SU-DHL-6 (cell line): ENCODE results near the gene ADK.

Experiments used
- H2AFZ ChIP-seq: fragments of 200-600 bp; sonication (generic); 2 replicates; pipeline ENCODE4 v1.6.1; 2014; ENCODE audit warnings: low read depth, mild to moderate bottlenecking, moderate library complexity, mixed read lengths, antibody characterized with exemption, low read length; ENCODE audit not compliant: severe bottlenecking
- H3F3A ChIP-seq: fragments of 200-600 bp; shearing (Covaris generic); 2 replicates; pipeline ENCODE4 v1.6.0; 2016; ENCODE audit warnings: antibody characterized with exemption, mild to moderate bottlenecking; ENCODE audit not compliant: insufficient read depth
- H3K27ac ChIP-seq: fragments of 200-600 bp; sonication (generic); 2 replicates; pipeline ENCODE4 v1.5.1; 2016; ENCODE audit warnings: low read depth, mild to moderate bottlenecking, low read length, moderate library complexity, mixed read lengths
- H3K27me3 ChIP-seq: fragments of 200-600 bp; sonication (generic), shearing (Covaris generic); 2 replicates; pipeline ENCODE4 v1.6.0; 2014; ENCODE audit warnings: mild to moderate bottlenecking, low read length
- H3K36me3 ChIP-seq: fragments of 200-600 bp; sonication (generic); 2 replicates; pipeline ENCODE4 v1.6.1; 2014; ENCODE audit warnings: mild to moderate bottlenecking, low read length, mixed read lengths
- H3K4me2 ChIP-seq: fragments of 300-600, 200-600 bp; shearing (Covaris generic), sonication (generic); 2 replicates; pipeline ENCODE4 v1.6.0; 2014; ENCODE audit warnings: low read length, low read depth, mild to moderate bottlenecking; ENCODE audit not compliant: poor library complexity, severe bottlenecking
- H3K4me3 ChIP-seq: fragments of 200-600 bp; sonication (generic); 2 replicates; pipeline ENCODE4 v1.5.1; 2014; ENCODE audit warnings: antibody characterized with exemption, low read length, mild to moderate bottlenecking, mixed read lengths; ENCODE audit not compliant: insufficient read depth, poor library complexity, severe bottlenecking
- H3K79me2 ChIP-seq: fragments of 200-600 bp; sonication (generic); 2 replicates; pipeline ENCODE4 v1.6.1; 2014; ENCODE audit warnings: mild to moderate bottlenecking, low read length, moderate library complexity; ENCODE audit not compliant: insufficient read depth
- H3K9ac ChIP-seq: fragments of 200-600 bp; sonication (generic); 2 replicates; pipeline ENCODE4 v1.7.0; 2014; ENCODE audit warnings: mild to moderate bottlenecking, low read length
- H3K9me2 ChIP-seq: fragments of 200-600 bp; sonication (generic); replicated peaks from 2 replicates; pipeline ENCODE4 v1.6.1; 2014; ENCODE audit warnings: low read length; ENCODE audit not compliant: insufficient read depth
- H3K9me3 ChIP-seq: fragments of 200-600 bp; sonication (generic); 2 replicates; pipeline ENCODE4 v1.6.1; 2014; ENCODE audit warnings: low read length, mixed read lengths; ENCODE audit not compliant: insufficient read depth
- H4K20me1 ChIP-seq: fragments of 200-600 bp; sonication (generic); 2 replicates; pipeline ENCODE4 v1.6.1; 2014; ENCODE audit warnings: low read depth, mild to moderate bottlenecking, antibody characterized with exemption, low read length, moderate library complexity, mixed read lengths
- EZH2phosphoT487 ChIP-seq: fragments of 200-600 bp; sonication (generic), shearing (Covaris generic); conservative IDR thresholded peaks from 2 replicates; pipeline ENCODE4 v1.6.1; 2018; ENCODE audit warnings: mild to moderate bottlenecking, antibody characterized with exemption, low read length, moderate library complexity, mixed read lengths
- TF ChIP-seq, protein P1 (sequence below): fragments of 200-600 bp; sonication (generic); IDR thresholded peaks from one replicate; pipeline ENCODE4 v1.5.1; 2017; ENCODE audit warnings: antibody characterized with exemption, mild to moderate bottlenecking, low read length, moderate library complexity; ENCODE audit not compliant: insufficient read depth, poor library complexity, severe bottlenecking

Gene ADK

DNA sequence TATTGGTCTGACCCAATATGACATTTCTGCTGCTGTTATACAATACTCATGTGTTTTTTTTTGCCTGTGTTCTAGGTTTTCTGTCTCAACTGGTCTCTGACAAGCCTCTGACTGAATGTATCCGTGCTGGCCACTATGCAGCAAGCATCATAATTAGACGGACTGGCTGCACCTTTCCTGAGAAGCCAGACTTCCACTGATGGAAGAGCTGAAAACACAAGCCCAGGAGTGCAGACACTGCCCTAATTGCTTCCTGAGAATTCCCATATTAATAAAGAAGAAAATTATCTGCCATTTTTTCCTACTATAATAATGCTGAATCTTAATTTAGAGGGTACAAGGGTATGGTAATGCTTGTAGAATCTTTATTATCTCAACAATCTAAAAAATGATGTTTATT is 557.2 kb downstream of the ADK start:
- Histone ChIP-seq H2AFZ (no peak overlapping the region), H3K79me2 (no peaks in the 10 kb centered on the region), H3K9ac (no peak overlapping the region), H4K20me1 (no peaks in the 10 kb centered on the region), H3K27ac (no peak overlapping the region), H3K9me3 (no peaks in the 10 kb centered on the region), H3K4me2 (no peak overlapping the region), H3F3A (no peaks in the 10 kb centered on the region; the same call in 1 of the 2 replicates), H3K9me2 (no peaks in the 10 kb centered on the region), H3K4me3 (no peak overlapping the region), H3K36me3 (peaks cover 4% of the 10 kb centered on the region; the same call in 1 of the 2 replicates), H3K27me3 (no peaks in the 10 kb centered on the region)
- no peak for TF ChIP-seq EZH2phosphoT487
- TF ChIP-seq, protein P1, sequence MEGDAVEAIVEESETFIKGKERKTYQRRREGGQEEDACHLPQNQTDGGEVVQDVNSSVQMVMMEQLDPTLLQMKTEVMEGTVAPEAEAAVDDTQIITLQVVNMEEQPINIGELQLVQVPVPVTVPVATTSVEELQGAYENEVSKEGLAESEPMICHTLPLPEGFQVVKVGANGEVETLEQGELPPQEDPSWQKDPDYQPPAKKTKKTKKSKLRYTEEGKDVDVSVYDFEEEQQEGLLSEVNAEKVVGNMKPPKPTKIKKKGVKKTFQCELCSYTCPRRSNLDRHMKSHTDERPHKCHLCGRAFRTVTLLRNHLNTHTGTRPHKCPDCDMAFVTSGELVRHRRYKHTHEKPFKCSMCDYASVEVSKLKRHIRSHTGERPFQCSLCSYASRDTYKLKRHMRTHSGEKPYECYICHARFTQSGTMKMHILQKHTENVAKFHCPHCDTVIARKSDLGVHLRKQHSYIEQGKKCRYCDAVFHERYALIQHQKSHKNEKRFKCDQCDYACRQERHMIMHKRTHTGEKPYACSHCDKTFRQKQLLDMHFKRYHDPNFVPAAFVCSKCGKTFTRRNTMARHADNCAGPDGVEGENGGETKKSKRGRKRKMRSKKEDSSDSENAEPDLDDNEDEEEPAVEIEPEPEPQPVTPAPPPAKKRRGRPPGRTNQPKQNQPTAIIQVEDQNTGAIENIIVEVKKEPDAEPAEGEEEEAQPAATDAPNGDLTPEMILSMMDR, result no peak

DNA sequence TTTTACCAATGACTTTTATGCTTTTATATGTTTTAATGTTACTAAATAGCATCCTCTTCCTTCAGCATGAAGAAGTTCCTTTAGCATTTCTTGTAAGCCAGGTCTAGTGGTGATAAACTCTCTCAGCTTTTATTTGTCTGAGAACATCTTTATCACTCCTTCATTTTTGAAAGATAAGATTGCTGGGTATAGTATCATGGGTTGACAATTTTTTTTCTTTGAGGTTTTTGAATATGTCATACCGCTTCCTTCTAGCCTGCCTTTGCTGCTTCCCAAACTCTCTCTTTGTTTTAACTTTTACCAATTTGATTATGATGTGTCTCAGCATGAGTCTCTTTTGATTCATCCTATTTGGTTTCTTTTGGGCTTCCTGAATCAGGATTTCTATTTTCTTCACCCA is 567.2 kb downstream of the ADK start:
- Histone ChIP-seq H3K9me3 (peaks cover 8% of the 10 kb centered on the region; the same call in 1 of the 2 replicates), H4K20me1 (no peaks in the 10 kb centered on the region), H3F3A (no peaks in the 10 kb centered on the region), H3K9ac (no peak overlapping the region), H3K27ac (no peak overlapping the region), H3K4me2 (no peak overlapping the region), H3K27me3 (no peaks in the 10 kb centered on the region), H3K36me3 (peaks cover 5% of the 10 kb centered on the region; the same call in 1 of the 2 replicates), H3K9me2 (no peaks in the 10 kb centered on the region), H3K4me3 (no peak overlapping the region), H2AFZ (no peak overlapping the region), H3K79me2 (no peaks in the 10 kb centered on the region)
- no peak for TF ChIP-seq EZH2phosphoT487
- TF ChIP-seq, protein P1, result no peak

DNA sequence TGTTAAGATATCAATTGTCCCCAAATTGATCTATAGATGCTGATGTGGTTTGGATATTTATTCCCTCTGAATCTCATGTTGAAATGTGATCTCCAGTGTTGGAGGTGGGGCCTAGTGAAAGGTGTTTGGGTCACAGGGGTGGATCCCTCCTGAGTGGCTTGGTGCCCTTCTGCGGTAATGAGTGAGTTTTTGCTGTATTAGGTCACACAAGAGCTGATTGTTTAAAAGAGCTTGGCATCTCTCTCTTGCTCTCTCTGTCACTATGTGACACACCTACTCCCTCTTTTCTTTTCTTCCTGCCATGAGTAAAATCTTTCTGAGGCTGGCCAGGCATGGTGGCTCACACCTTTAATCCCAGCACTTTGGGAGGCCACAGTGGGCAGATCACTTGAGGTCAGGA is 577.2 kb downstream of the ADK start:
- Histone ChIP-seq H3K4me3 (no peak overlapping the region), H3K9me2 (no peaks in the 10 kb centered on the region), H3F3A (no peaks in the 10 kb centered on the region), H3K36me3 (no peaks in the 10 kb centered on the region), H4K20me1 (no peaks in the 10 kb centered on the region), H3K27me3 (no peaks in the 10 kb centered on the region), H3K4me2 (no peak overlapping the region), H3K79me2 (no peaks in the 10 kb centered on the region), H3K9me3 (no peaks in the 10 kb centered on the region), H2AFZ (no peak overlapping the region), H3K9ac (no peak overlapping the region), H3K27ac (no peak overlapping the region)
- no peak for TF ChIP-seq EZH2phosphoT487
- TF ChIP-seq, protein P1, result no peak

DNA sequence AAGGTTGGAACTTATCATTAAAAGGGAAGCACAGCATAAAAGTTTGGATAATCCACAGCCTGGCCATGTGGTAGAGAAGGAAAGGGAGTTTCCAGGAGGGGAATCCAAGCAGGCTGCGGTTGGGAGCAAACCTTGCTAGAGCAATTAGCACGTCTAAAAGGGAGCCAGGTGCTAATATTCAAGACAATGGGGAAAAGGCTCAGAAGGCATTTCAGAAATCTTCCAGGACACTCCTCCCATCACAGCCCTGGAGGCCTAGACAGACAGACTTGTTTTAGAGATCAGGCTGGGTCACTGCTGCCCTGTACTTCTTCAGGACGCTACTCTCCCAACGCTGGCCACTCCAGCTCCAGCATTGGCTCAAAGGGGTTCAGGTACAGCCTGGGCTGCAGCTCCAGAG is 579.2 kb downstream of the ADK start:
- Histone ChIP-seq H3F3A (no peaks in the 10 kb centered on the region), H3K27me3 (no peaks in the 10 kb centered on the region), H3K79me2 (no peaks in the 10 kb centered on the region), H2AFZ (no peak overlapping the region), H3K9me2 (no peaks in the 10 kb centered on the region), H3K27ac (no peak overlapping the region), H4K20me1 (no peaks in the 10 kb centered on the region), H3K9me3 (no peaks in the 10 kb centered on the region), H3K4me3 (no peak overlapping the region), H3K4me2 (no peak overlapping the region), H3K9ac (no peak overlapping the region), H3K36me3 (no peaks in the 10 kb centered on the region)
- TF ChIP-seq, protein P1, result no peak
- no peak for TF ChIP-seq EZH2phosphoT487
